ENCODE measurements around the gene SLC24A1.

The SLC24A1 gene

GRCh38 chr15:65690173-65690572 lies 68.4 kb downstream of the SLC24A1 start:
- TF ChIP-seq POLR2A (IDR thresholded peaks at IDR 0.05; ENCODE audit: low read depth, low read length), result no peak
- peak; percentile 54 for FAIRE-seq
- DNase-seq (ENCODE audit: insufficient read length, low spot score), result no peak

- FAIRE-seq (no peak), DNase-seq (ENCODE audit: insufficient read length, low spot score) (no peak)
- no peak for TF ChIP-seq SPI1 (IDR thresholded peaks at IDR 0.05; ENCODE audit: low read depth, low read length)
- no peak for TF ChIP-seq PAX5 (IDR thresholded peaks at IDR 0.05; ENCODE audit: insufficient read depth, low read length, severe bottlenecking)
- TF ChIP-seq POLR2A (IDR thresholded peaks at IDR 0.05; ENCODE audit: low read depth, low read length), result no peak
- no peak for TF ChIP-seq TAF1 (IDR thresholded peaks at IDR 0.05; ENCODE audit: low read depth, low read length)
- no peak for TF ChIP-seq POU2F2 (IDR thresholded peaks at IDR 0.05; ENCODE audit: low read depth, low read length)
- TF ChIP-seq POLR2AphosphoS5 (IDR thresholded peaks at IDR 0.05; ENCODE audit: low read depth, low read length), result no peak
Measured at GRCh38 chr15:65690778-65691177, 69.0 kb downstream of the SLC24A1 start.

- peak; percentile 62 for FAIRE-seq
- no peak for DNase-seq (ENCODE audit: insufficient read length, low spot score)
- TF ChIP-seq POLR2AphosphoS5 (IDR thresholded peaks at IDR 0.05; ENCODE audit: low read depth, low read length) (no peak), POLR2A (IDR thresholded peaks at IDR 0.05; ENCODE audit: low read depth, low read length) (no peak), PAX5 (IDR thresholded peaks at IDR 0.05; ENCODE audit: insufficient read depth, low read length, severe bottlenecking) (no peak), POU2F2 (IDR thresholded peaks at IDR 0.05; ENCODE audit: low read depth, low read length) (no peak), SPI1 (IDR thresholded peaks at IDR 0.05; ENCODE audit: low read depth, low read length) (no peak), TAF1 (IDR thresholded peaks at IDR 0.05; ENCODE audit: low read depth, low read length) (no peak)
Measured at GRCh38 chr15:65695081-65695480, 73.3 kb downstream of the SLC24A1 start.

All from GM12891 (cell line).